Peyer's patch (tissue), 4 donors: ENCODE results near the gene C16orf90. TPM values are rescaled to one million over a fixed set of nuclear protein-coding genes. Genes with fewer than 3 reads are reported as not detected.

ENCODE experiments used
- DNase-seq, 3 donors: peaks; one replicate each; pipeline ENCODE4 v3.0.0-alpha.2; 2017 to 2019
- H3K27ac ChIP-seq, 4 donors: fragments of 200-600 bp; sonication (generic); one replicate each; pipeline ENCODE4 v1.5.1; 2016 to 2019
- H3K27me3 ChIP-seq, 2 donors: fragments of 200-600 bp; sonication (generic); one replicate each; pipeline ENCODE4 v1.5.1; 2019
- H3K36me3 ChIP-seq, 3 donors: fragments of 200-600 bp; sonication (generic); one replicate each; pipeline ENCODE4 v1.5.1; 2016 to 2019
- H3K4me1 ChIP-seq, 4 donors: fragments of 200-600 bp; sonication (generic); one replicate each; pipeline ENCODE4 v1.5.1; 2016 to 2019
- H3K4me3 ChIP-seq, 4 donors: fragments of 200-600 bp; sonication (generic); 1 replicate in 3 of 4; 2 replicates in 1 of 4; pipeline ENCODE4 v1.5.1; 2016 to 2019; ENCODE audit warnings: mild to moderate bottlenecking in 1 of 4
- H3K9me3 ChIP-seq, 4 donors: fragments of 200-600 bp; sonication (generic); one replicate each; pipeline ENCODE4 v1.5.1; 2016 to 2019; ENCODE audit warnings: mild to moderate bottlenecking in 1 of 4
- POLR2A ChIP-seq, 2 donors: fragments of 450-650 bp; IDR thresholded peaks; one replicate each; pipeline ENCODE4 v1.5.1; 2017; ENCODE audit warnings: antibody characterized with exemption in 2 of 2, mild to moderate bottlenecking in 2 of 2, moderate library complexity in 2 of 2
- total RNA-seq, 4 donors: library from RNA; depleted of rRNA; stranded (reverse); fragments of >200 nt; gene quantifications; one replicate each; pipeline ENCODE4 v1.1.0, GENCODE V29; 2016
- TF ChIP-seq, protein P1 (sequence below), 6 experiments: fragments of 450-650 bp in 4 of 6; fragments of 200-600 bp in 2 of 6; sonication (generic) in 1 of 6; IDR thresholded peaks; one replicate each; pipeline ENCODE4 v1.5.1; 2017 to 2019; ENCODE audit warnings: antibody characterized with exemption in 6 of 6, mild to moderate bottlenecking in 3 of 6, moderate library complexity in 1 of 6

The C16orf90 gene
- total RNA-seq, 4 donors from 2014 or later: not detected

DNA sequence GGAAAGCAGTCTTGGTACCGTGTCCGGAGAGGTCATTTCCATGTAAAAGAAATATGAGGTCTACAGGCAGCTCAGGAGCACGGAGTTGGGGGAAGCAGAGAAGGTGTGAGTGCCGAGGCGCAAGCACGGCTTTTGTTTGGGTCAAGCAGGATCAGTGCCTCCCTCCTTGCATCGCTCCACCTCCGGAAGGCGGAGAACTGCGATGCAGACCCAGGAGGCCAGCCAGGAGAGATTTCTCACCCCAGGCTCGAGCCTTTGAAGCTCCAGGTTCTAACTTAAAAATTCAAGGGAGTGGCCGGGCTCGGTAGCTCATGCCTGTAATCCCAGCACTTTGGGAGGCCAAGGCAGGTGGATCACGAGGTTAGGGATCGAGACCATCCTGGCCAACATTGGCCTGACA, 26.8 kb downstream of the C16orf90 start:
- Histone ChIP-seq H3K9me3 (no peaks in the 10 kb centered on the region), H3K4me1 (peaks cover 0 to 19% (median 0%) of the 10 kb centered on the region in 4 donors), H3K27ac (no peak overlapping the region), H3K36me3 (peaks cover 0 to 12% (median 0%) of the 10 kb centered on the region in 3 donors), H3K4me3 (no peak overlapping the region), H3K27me3 (no peaks in the 10 kb centered on the region)
- TF ChIP-seq, protein P1, sequence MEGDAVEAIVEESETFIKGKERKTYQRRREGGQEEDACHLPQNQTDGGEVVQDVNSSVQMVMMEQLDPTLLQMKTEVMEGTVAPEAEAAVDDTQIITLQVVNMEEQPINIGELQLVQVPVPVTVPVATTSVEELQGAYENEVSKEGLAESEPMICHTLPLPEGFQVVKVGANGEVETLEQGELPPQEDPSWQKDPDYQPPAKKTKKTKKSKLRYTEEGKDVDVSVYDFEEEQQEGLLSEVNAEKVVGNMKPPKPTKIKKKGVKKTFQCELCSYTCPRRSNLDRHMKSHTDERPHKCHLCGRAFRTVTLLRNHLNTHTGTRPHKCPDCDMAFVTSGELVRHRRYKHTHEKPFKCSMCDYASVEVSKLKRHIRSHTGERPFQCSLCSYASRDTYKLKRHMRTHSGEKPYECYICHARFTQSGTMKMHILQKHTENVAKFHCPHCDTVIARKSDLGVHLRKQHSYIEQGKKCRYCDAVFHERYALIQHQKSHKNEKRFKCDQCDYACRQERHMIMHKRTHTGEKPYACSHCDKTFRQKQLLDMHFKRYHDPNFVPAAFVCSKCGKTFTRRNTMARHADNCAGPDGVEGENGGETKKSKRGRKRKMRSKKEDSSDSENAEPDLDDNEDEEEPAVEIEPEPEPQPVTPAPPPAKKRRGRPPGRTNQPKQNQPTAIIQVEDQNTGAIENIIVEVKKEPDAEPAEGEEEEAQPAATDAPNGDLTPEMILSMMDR (IDR thresholded peaks at IDR 0.05): no peak
- no peak for TF ChIP-seq POLR2A (IDR thresholded peaks at IDR 0.05)
- no peak for DNase-seq

DNA sequence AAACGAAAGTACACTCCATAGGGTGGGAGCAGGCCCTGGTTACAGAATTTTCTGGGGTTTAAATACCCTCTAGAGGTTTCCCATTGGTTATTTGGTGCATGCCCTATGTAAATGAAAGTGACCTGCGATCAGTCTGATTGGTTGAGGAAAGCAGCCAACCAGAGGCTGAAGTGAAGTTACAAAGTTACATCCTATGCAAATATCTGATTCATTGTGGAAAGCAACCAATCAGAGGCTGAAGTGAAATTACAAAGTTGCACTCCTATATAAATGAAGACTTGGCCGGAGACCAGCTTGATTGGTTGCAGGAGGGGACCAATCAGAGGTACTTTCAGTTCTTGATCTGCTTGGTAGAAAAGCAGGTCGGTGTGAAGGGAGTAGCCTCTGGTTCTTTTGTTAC, 27.4 kb downstream of the C16orf90 start:
- Histone ChIP-seq H3K9me3 (no peaks in the 10 kb centered on the region), H3K4me3 (no peak overlapping the region)

DNA sequence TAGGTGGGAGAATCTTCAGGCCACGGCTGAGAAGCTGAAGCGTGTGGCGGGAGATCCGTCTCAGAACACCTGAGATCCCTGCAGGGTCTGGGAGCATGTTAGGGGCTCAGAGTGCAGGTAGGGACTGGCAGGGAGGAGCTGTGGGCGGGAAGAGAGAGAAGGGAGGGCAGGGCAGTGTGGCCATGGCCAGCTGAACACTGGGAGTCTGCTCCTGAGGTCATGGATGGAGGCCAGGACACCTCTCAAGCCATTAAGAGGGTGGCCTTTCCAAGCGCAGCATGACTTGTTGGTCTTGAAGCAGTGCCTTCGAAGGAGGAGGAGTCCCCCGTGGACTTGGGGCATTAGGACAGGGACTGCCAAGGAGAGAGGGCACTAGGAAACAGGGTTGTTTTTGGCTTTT, 28.1 kb downstream of the C16orf90 start:
- Histone ChIP-seq H3K9me3 (no peaks in the 10 kb centered on the region), H3K4me3 (no peak overlapping the region), H3K4me1 (peaks cover 0 to 19% (median 0%) of the 10 kb centered on the region in 4 donors), H3K27ac (no peak overlapping the region), H3K27me3 (no peaks in the 10 kb centered on the region), H3K36me3 (peaks cover 0 to 12% (median 0%) of the 10 kb centered on the region in 3 donors)
- no peak for DNase-seq
- TF ChIP-seq, protein P1 (IDR thresholded peaks at IDR 0.05): no peak
- no peak for TF ChIP-seq POLR2A (IDR thresholded peaks at IDR 0.05)

More for the DNA sequence above, 27.4 kb downstream of the C16orf90 start:
- DNase-seq: no peak
- H3K4me1 ChIP-seq: peaks cover 0 to 19% (median 0%) of the 10 kb centered on the region in 4 donors
- no peaks in the 10 kb centered on the region for H3K27me3 ChIP-seq
- H3K36me3 ChIP-seq: peaks cover 0 to 12% (median 0%) of the 10 kb centered on the region in 3 donors
- TF ChIP-seq, protein P1 (IDR thresholded peaks at IDR 0.05): no peak
- TF ChIP-seq POLR2A (IDR thresholded peaks at IDR 0.05): no peak
- H3K27ac ChIP-seq: no peak overlapping the region

DNA sequence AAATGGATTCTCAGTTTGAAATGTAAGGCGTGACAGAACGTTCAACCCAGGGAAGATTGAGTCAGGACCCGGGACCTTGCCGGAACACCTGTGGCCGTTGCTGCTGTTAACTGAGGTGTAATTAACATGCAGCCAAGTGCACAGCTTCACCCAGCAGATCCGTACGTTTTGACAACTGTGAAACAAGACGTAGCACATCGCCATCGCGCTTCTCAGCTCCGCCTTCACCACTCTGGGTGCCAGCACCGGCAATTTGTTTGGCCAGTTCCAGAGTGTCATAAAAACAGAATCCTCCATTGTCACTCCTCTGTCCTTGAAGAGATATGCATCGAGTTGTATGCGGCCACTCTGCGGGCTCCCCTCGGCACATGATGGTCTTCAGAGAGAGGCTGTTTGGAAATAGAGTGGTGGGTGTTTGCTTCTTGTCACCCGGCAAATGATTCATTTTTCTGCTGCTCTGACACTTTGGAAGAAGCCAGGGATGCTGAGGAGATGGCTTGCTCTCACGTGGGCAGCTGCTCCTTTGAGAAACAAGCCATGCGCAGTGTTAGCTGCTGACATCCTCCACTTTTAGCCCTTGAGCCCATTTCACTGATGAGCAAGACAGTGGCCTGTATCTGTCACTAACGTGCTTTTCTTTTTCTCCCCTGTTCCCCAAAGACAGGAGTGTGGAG, 29.2 kb downstream of the C16orf90 start:
- Histone ChIP-seq H3K4me1 (peaks cover 0 to 26% (median 0%) of the 10 kb centered on the region in 4 donors), H3K36me3 (peaks cover 0 to 12% (median 0%) of the 10 kb centered on the region in 3 donors), H3K27me3 (no peaks in the 10 kb centered on the region), H3K9me3 (no peaks in the 10 kb centered on the region), H3K4me3 (no peak overlapping the region), H3K27ac (no peak overlapping the region)
- DNase-seq: no peak
- no peak for TF ChIP-seq POLR2A (IDR thresholded peaks at IDR 0.05)
- TF ChIP-seq, protein P1 (IDR thresholded peaks at IDR 0.05): no peak

DNA sequence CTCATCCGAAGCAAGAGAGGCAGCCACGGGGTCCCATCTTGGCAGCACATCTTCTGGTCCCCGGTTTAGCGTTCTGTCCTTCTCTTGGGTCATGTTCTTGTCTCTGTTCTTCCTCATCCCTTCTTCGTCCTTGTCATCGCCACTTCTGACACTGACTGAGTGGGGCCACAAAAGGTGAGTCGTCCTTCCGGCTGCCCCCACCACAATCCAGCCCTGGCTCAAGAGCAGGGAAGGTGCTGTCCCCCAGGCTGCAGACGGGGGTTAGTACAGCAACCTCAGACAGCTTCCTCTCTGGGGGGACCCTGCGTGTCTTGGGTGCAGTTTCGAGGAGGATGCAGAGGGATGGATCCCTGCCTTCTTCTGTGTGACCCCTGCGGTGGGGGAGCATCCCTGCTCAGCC, 30.0 kb downstream of the C16orf90 start:
- H3K4me1 ChIP-seq: peaks cover 0 to 34% (median 2%) of the 10 kb centered on the region in 4 donors
- no peaks in the 10 kb centered on the region for H3K9me3 ChIP-seq
- DNase-seq: no peak
- no peak overlapping the region for H3K4me3 ChIP-seq
- peaks cover 0 to 12% (median 0%) of the 10 kb centered on the region in 3 donors for H3K36me3 ChIP-seq
- TF ChIP-seq POLR2A (IDR thresholded peaks at IDR 0.05): no peak
- TF ChIP-seq, protein P1 (IDR thresholded peaks at IDR 0.05): no peak
- H3K27ac ChIP-seq: no peak overlapping the region
- H3K27me3 ChIP-seq: no peaks in the 10 kb centered on the region
